ENCODE measurements around the gene LEF1.

DNA sequence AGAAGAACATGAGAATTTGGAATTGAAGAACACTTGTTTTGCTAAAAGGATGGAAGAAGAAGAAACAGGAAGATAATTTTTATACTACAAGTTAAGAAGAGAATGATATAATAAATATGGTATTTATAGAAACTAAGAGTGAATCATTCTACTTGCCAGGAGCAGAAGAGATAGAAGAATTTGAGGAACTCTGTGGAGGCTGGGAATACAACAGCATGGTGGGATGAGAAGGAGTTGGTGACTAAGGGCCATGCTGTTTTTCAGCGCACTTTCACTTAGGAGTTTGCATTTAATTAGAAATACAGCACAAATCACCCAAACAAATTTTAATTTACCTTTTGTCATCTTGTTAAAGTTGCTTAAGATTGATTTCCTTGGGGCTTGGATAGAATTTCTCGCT, 158.6 kb downstream of the LEF1 start:
- TF ChIP-seq, protein P1, sequence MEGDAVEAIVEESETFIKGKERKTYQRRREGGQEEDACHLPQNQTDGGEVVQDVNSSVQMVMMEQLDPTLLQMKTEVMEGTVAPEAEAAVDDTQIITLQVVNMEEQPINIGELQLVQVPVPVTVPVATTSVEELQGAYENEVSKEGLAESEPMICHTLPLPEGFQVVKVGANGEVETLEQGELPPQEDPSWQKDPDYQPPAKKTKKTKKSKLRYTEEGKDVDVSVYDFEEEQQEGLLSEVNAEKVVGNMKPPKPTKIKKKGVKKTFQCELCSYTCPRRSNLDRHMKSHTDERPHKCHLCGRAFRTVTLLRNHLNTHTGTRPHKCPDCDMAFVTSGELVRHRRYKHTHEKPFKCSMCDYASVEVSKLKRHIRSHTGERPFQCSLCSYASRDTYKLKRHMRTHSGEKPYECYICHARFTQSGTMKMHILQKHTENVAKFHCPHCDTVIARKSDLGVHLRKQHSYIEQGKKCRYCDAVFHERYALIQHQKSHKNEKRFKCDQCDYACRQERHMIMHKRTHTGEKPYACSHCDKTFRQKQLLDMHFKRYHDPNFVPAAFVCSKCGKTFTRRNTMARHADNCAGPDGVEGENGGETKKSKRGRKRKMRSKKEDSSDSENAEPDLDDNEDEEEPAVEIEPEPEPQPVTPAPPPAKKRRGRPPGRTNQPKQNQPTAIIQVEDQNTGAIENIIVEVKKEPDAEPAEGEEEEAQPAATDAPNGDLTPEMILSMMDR (IDR thresholded peaks at IDR 0.05; ENCODE audit: low read depth, low read length) = no peak
- TF ChIP-seq EZH2phosphoT487 (IDR thresholded peaks at IDR 0.05; ENCODE audit: low read depth) = no peak
